Naive thymus-derived CD4-positive, alpha-beta T cell (primary cell): ENCODE results near the gene ELN. TPM values are rescaled to one million over a fixed set of nuclear protein-coding genes. Genes with fewer than 3 reads are reported as not detected.

Experiments used
- ATAC-seq: fragments of 150-1000 bp; cut with Tn5 transposase; 2 replicates; pipeline ENCODE4 v1.10.0; 2021; ENCODE audit warnings: mild to moderate bottlenecking, moderate library complexity
- CTCF ChIA-PET: fragments of 350-600 bp; sonication (Branson Sonifier 250); formaldehyde crosslinking; loops from one replicate; lab custom pipeline; 2021; ENCODE audit warnings: antibody characterized with exemption; lab: Charles Lee
- POLR2A ChIA-PET: fragments of 350-600 bp; sonication (Branson Sonifier 250); formaldehyde crosslinking; loops from one replicate; lab custom pipeline; 2021; ENCODE audit warnings: antibody characterized with exemption, inconsistent platforms; lab: Charles Lee
- DNase-seq, 9 donors: peaks; one replicate each; pipeline versions ENCODE4 v3.0.0 to v3.0.0-alpha.2; 2020 to 2022; ENCODE audit warnings: mixed read lengths in 1 of 9
- H3K27ac ChIP-seq: one replicate; pipeline ENCODE4 v1.7.0; 2013; ENCODE audit warnings: mild to moderate bottlenecking, low read depth, low read length, moderate library complexity
- H3K27me3 ChIP-seq, 2 donors: one replicate each; pipeline ENCODE4 v1.7.0; 2013; ENCODE audit warnings: low read length in 2 of 2, mild to moderate bottlenecking in 2 of 2, moderate library complexity in 2 of 2; ENCODE audit not compliant: control insufficient read depth in 2 of 2, insufficient read depth in 2 of 2
- H3K36me3 ChIP-seq, 3 experiments: 1 replicate in 2 of 3; 2 replicates in 1 of 3; pipeline ENCODE4 v1.7.0; 2013; ENCODE audit warnings: low read length in 3 of 3, mild to moderate bottlenecking in 3 of 3, moderate library complexity in 1 of 3; ENCODE audit not compliant: insufficient read depth in 3 of 3, control insufficient read depth in 2 of 3
- H3K4me1 ChIP-seq, 2 donors: one replicate each; pipeline ENCODE4 v1.7.0; 2013; ENCODE audit warnings: low read length in 2 of 2, mild to moderate bottlenecking in 2 of 2, moderate library complexity in 1 of 2; ENCODE audit not compliant: control insufficient read depth in 2 of 2, insufficient read depth in 2 of 2
- H3K4me3 ChIP-seq: 2 replicates; pipeline ENCODE4 v1.7.0; 2013; ENCODE audit warnings: mild to moderate bottlenecking, low read length
- H3K9me3 ChIP-seq, 3 experiments: 1 replicate in 2 of 3; 2 replicates in 1 of 3; pipeline ENCODE4 v1.7.0; 2013; ENCODE audit warnings: low read length in 3 of 3; ENCODE audit not compliant: control insufficient read depth in 2 of 3
- H3K27ac Mint-ChIP-seq, 9 donors: one replicate each; pipeline ENCODE4 v1.8.0; 2020 to 2022; ENCODE audit warnings: mixed read lengths in 9 of 9, mild to moderate bottlenecking in 8 of 9, moderate library complexity in 5 of 9, inconsistent platforms in 2 of 9
- H3K27me3 Mint-ChIP-seq, 5 donors: one replicate each; pipeline ENCODE4 v1.8.0; 2021 to 2022; ENCODE audit warnings: mixed read lengths in 5 of 5, mild to moderate bottlenecking in 1 of 5
- H3K36me3 Mint-ChIP-seq, 5 donors: one replicate each; pipeline ENCODE4 v1.8.0; 2020 to 2022; ENCODE audit warnings: mixed read lengths in 5 of 5, mild to moderate bottlenecking in 3 of 5, inconsistent platforms in 1 of 5
- H3K4me1 Mint-ChIP-seq, 7 donors: one replicate each; pipeline ENCODE4 v1.8.0; 2020 to 2022; ENCODE audit warnings: mixed read lengths in 7 of 7, mild to moderate bottlenecking in 3 of 7, inconsistent platforms in 1 of 7
- H3K4me3 Mint-ChIP-seq, 10 donors: one replicate each; pipeline ENCODE4 v1.8.0; 2020 to 2022; ENCODE audit warnings: mild to moderate bottlenecking in 10 of 10, mixed read lengths in 10 of 10, moderate library complexity in 6 of 10, inconsistent platforms in 2 of 10
- H3K9me3 Mint-ChIP-seq, 11 donors: one replicate each; pipeline ENCODE4 v1.8.0; 2020 to 2022; ENCODE audit warnings: mixed read lengths in 11 of 11, mild to moderate bottlenecking in 4 of 11, inconsistent platforms in 1 of 11, moderate library complexity in 1 of 11
- intact Hi-C, 2 donors: fragments of 100-400 bp; cut with micrococcal nuclease; formaldehyde crosslinking; loops; one replicate each; pipeline ENCODE4 v1.15.1; 2023
- polyA plus RNA-seq, 2 donors: library from polyadenylated mRNA; unstranded; fragments of 300-500 nt; fragmentation: Illumina TruSeq; gene quantifications; one replicate each; pipeline ENCODE4 v1.2.3, GENCODE V29; 2021
- total RNA-seq, 6 experiments: library from RNA in 5 of 6; stranded (reverse) in 5 of 6; gene quantifications; 1 replicate in 5 of 6; 2 replicates in 1 of 6; pipeline ENCODE4 v1.2.3 and lab custom pipeline; 2021 to 2026

ELN gene
- total and polyA plus RNA-seq, 7 experiments from 2014 or later: 0.11 to 0.67 (median 0.66) TPM; not detected in 4

GRCh38 chr7:74039337-74039736 is 11.4 kb downstream of the ELN start:
- Mint-ChIP-seq H3K4me3 (no peak overlapping the region), H3K36me3 (no peaks in the 10 kb centered on the region), H3K9me3 (no peaks in the 10 kb centered on the region), H3K4me1 (no peaks in the 10 kb centered on the region), H3K27ac (no peak overlapping the region), H3K27me3 (no peaks in the 10 kb centered on the region)
- no peak for DNase-seq
- ChIA-PET CTCF (no interaction called here), POLR2A (interaction anchor here (0.8 kb wide), 1 partner anchor 14 kb away, joined by 3 read pairs; no protein-coding TSS in a partner anchor)
- Histone ChIP-seq H3K27me3 (no peaks in the 10 kb centered on the region), H3K27ac (no peak overlapping the region), H3K4me3 (no peak overlapping the region), H3K36me3 (no peaks in the 10 kb centered on the region), H3K9me3 (no peaks in the 10 kb centered on the region), H3K4me1 (no peaks in the 10 kb centered on the region)
- ATAC-seq: no peak
- intact Hi-C loops: no loop called here

DNA sequence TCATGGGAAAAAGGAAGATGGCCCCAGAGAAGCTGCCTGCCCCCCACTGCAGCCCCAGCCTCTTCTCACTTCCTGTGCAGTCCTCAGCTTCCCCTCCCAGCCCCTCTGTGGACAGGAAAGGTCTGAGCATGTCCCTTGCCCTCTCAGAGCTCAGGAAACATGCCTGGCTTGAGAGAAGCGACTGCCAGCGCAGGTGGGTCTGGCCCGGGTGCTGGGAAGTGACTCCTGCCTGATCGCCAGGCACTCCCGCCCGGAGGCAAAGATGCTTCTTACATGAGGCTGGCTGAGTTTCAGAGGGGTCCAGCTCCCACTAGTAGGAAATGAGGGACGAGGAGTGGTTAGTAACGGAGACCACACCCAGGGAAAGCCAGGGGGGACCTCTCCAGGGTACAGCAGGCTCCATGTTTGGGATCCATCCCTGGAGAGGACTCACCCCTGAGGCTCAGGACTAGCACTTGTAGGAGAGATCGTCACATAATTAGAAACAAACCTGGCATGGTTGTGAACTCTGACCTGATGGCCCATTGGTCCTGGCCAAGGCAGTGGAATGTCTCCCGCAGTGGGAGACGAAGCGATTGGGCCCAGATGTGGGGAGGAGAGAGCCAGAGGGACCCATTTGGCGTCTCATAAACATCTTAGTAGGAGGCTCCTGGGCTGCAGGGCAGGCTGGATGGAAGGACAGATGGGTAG is 12.3 kb downstream of the ELN start:
- CTCF ChIA-PET: no interaction called here
- H3K4me1 Mint-ChIP-seq: no peaks in the 10 kb centered on the region

GRCh38 chr7:74040791-74041520 is 13.0 kb downstream of the ELN start:
- Histone ChIP-seq H3K27ac (no peak overlapping the region), H3K27me3 (no peaks in the 10 kb centered on the region), H3K4me3 (no peak overlapping the region), H3K36me3 (no peaks in the 10 kb centered on the region), H3K4me1 (no peaks in the 10 kb centered on the region), H3K9me3 (no peaks in the 10 kb centered on the region)
- ATAC-seq (peak; percentile 11), DNase-seq (no peak)
- Mint-ChIP-seq H3K27ac (no peak overlapping the region), H3K36me3 (no peaks in the 10 kb centered on the region), H3K27me3 (no peaks in the 10 kb centered on the region), H3K9me3 (no peaks in the 10 kb centered on the region), H3K4me3 (no peak overlapping the region), H3K4me1 (no peaks in the 10 kb centered on the region)
- ChIA-PET CTCF (no interaction called here), POLR2A (no interaction called here)
- intact Hi-C loops: no loop called here

More for the DNA sequence above, 12.3 kb downstream of the ELN start:
- intact Hi-C loops: no loop called here
- DNase-seq (no peak), ATAC-seq (no peak)
- Histone ChIP-seq H3K27ac (no peak overlapping the region), H3K36me3 (no peaks in the 10 kb centered on the region), H3K4me1 (no peaks in the 10 kb centered on the region), H3K9me3 (no peaks in the 10 kb centered on the region), H3K4me3 (no peak overlapping the region), H3K27me3 (no peaks in the 10 kb centered on the region)
- no peaks in the 10 kb centered on the region for H3K9me3 Mint-ChIP-seq
- H3K4me3 Mint-ChIP-seq: no peak overlapping the region
- no peaks in the 10 kb centered on the region for H3K36me3 Mint-ChIP-seq
- POLR2A ChIA-PET: no interaction called here
- H3K27ac Mint-ChIP-seq: no peak overlapping the region
- H3K27me3 Mint-ChIP-seq: no peaks in the 10 kb centered on the region

GRCh38 chr7:74042746-74043522 is 15.0 kb downstream of the ELN start:
- Histone ChIP-seq H3K36me3 (no peaks in the 10 kb centered on the region), H3K4me3 (no peak overlapping the region), H3K4me1 (no peaks in the 10 kb centered on the region), H3K27ac (no peak overlapping the region), H3K27me3 (no peaks in the 10 kb centered on the region), H3K9me3 (no peaks in the 10 kb centered on the region)
- intact Hi-C loops: no loop called here
- no peak overlapping the region for H3K27ac Mint-ChIP-seq
- H3K36me3 Mint-ChIP-seq: no peaks in the 10 kb centered on the region
- H3K27me3 Mint-ChIP-seq: peaks cover 0 to 4% (median 0%) of the 10 kb centered on the region in 5 donors
- DNase-seq (no peak), ATAC-seq (no peak)
- no peaks in the 10 kb centered on the region for H3K4me1 Mint-ChIP-seq
- no peaks in the 10 kb centered on the region for H3K9me3 Mint-ChIP-seq
- POLR2A ChIA-PET: no interaction called here
- H3K4me3 Mint-ChIP-seq: no peak overlapping the region
- CTCF ChIA-PET: no interaction called here

DNA sequence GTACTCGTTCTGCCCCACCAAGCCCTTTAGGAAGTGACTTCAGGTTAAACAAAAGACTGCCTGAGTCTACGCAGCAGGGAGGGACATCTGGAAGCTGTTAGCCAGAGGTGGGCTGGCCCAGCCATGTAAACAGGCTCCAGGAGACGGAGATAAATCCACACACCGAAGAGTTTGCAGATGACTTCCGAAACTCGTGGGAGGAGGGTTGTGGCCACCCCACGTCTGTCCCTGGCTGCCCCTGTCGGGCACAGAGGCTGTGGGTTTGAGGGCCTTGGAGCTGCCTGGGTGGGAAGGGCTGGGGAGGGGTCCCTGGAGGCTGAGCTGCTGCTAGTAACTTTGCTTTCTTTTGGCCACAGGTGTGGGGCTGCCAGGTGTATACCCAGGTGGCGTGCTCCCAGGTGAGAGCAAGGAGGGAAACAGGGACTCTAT is 15.6 kb downstream of the ELN start:
- Histone ChIP-seq H3K4me3 (no peak overlapping the region), H3K27me3 (no peaks in the 10 kb centered on the region), H3K4me1 (no peaks in the 10 kb centered on the region), H3K36me3 (no peaks in the 10 kb centered on the region), H3K9me3 (no peaks in the 10 kb centered on the region), H3K27ac (no peak overlapping the region)
- no peaks in the 10 kb centered on the region for H3K4me1 Mint-ChIP-seq
- POLR2A ChIA-PET: no interaction called here
- no peak overlapping the region for H3K27ac Mint-ChIP-seq
- intact Hi-C loops: no loop called here
- H3K9me3 Mint-ChIP-seq: no peaks in the 10 kb centered on the region
- ATAC-seq (no peak), DNase-seq (no peak)
- H3K36me3 Mint-ChIP-seq: no peaks in the 10 kb centered on the region
- CTCF ChIA-PET: no interaction called here
- peaks cover 0 to 4% (median 0%) of the 10 kb centered on the region in 5 donors for H3K27me3 Mint-ChIP-seq
- H3K4me3 Mint-ChIP-seq: no peak overlapping the region

DNA sequence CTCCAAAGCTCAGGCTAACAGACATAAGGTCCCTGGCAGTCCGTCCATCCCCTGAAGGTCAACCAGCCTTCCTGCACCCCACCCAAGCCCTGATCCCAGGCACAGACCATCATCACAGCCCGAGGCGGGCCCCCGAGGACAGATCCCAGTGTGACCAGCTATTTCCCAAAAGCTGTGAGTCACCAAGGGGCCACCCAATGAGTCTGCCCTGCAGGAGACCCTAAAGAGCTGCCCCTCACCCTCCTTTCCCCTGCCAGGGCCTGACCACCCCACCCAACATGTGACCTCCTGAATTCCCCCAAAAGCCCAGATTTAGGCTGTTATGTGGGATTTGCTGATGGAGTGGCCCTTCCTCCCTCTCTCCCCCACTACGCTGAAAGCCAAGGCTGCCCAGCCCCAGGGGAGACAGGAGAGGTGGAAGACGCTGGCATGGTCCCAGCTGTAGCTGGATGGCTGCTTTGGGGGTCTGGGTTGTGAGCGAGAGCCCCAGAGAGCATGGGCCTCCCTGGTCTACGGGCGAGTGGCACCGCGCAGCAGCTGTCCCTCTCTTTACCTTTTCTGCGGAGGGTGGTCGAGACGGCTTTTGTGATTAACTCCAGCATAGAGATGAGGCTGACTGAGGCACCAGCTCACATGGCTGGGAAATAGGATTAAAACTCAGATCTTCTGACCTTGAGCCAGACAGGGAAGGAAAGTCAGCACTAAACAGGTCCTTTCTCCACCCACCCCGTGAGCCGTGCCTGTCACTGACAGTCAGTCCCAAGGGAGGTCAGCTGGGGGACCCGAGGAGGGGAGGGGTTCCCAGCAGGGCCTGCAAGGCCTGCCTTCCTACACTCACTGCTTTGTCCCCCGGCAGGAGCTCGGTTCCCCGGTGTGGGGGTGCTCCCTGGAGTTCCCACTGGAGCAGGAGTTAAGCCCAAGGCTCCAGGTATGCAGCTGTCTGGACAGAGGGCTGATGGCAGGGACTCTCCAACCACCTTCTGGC is 16.7 kb downstream of the ELN start:
- Mint-ChIP-seq H3K36me3 (no peaks in the 10 kb centered on the region), H3K27me3 (peaks cover 0 to 4% (median 0%) of the 10 kb centered on the region in 5 donors), H3K4me3 (no peak overlapping the region), H3K9me3 (no peaks in the 10 kb centered on the region), H3K27ac (no peak overlapping the region), H3K4me1 (no peaks in the 10 kb centered on the region)
- ATAC-seq (no peak), DNase-seq (no peak)
- no peaks in the 10 kb centered on the region for H3K36me3 ChIP-seq
- ChIA-PET CTCF (no interaction called here), POLR2A (no interaction called here)
- H3K9me3 ChIP-seq: no peaks in the 10 kb centered on the region
- no peaks in the 10 kb centered on the region for H3K4me1 ChIP-seq
- H3K4me3 ChIP-seq: no peak overlapping the region
- intact Hi-C loops: no loop called here
- no peaks in the 10 kb centered on the region for H3K27me3 ChIP-seq
- H3K27ac ChIP-seq: no peak overlapping the region
